ENCODE measurements around the gene CYB561D1. TPM values are rescaled to one million over a fixed set of nuclear protein-coding genes. Genes with fewer than 3 reads are reported as not detected.

CYB561D1 gene
- total and polyA plus RNA-seq, 9 of the 15 experiments (the other 6 are each of a cell fraction or from before 2014, with no cell fraction given): 0.71 to 7.2 (median 3.5) TPM

DNA sequence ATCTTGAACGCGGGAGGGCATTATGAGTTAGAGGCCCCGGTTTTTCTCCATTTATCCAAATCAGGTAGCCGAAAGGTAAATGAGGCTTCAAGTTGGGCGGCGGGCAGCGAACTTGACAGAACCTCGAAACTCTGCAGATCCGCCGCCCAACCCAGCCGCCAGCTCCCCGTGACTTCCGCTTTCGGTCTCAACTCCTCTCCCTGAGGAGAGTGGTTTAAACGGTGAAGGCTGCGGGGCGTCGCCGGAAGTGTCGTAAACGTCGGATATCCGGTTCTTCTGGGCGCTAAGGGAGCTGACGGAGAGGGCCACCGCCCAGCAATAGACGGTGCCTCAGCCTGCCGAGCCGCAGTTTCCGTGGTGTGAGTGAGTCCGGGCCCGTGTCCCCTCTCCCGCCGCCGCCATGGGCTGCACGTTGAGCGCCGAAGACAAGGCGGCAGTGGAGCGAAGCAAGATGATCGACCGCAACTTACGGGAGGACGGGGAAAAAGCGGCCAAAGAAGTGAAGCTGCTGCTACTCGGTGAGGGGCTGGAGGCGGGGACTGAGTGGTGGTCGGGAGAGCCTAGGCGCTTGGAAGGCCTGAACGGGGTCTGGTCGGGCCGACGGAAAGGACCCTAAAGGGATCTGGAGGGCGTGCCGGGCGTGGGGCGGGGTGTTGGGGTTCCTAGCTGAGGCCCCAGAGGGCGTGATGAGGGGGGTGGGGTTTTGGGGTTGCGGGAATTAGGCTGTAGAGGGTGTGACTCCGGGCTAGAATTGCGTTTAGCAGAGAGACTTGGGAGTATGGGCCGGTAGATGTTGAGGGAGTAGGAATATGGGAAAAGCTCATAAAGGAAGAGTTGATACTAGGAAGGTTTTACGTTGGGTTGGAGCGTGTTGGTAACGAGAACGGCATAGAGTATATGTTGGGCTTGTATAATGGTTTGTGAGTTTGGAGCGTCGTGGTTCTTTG, 54.7 kb downstream of the CYB561D1 start, which contains the start of gene GNAI3 (continued):
- TF ChIP-seq, protein P1, sequence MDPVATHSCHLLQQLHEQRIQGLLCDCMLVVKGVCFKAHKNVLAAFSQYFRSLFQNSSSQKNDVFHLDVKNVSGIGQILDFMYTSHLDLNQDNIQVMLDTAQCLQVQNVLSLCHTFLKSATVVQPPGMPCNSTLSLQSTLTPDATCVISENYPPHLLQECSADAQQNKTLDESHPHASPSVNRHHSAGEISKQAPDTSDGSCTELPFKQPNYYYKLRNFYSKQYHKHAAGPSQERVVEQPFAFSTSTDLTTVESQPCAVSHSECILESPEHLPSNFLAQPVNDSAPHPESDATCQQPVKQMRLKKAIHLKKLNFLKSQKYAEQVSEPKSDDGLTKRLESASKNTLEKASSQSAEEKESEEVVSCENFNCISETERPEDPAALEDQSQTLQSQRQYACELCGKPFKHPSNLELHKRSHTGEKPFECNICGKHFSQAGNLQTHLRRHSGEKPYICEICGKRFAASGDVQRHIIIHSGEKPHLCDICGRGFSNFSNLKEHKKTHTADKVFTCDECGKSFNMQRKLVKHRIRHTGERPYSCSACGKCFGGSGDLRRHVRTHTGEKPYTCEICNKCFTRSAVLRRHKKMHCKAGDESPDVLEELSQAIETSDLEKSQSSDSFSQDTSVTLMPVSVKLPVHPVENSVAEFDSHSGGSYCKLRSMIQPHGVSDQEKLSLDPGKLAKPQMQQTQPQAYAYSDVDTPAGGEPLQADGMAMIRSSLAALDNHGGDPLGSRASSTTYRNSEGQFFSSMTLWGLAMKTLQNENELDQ (CRISPR knock-in tag; IDR thresholded peaks at IDR 0.05; ENCODE audit: borderline replicate concordance): no peak
- TF ChIP-seq TFAM (CRISPR knock-in tag; conservative IDR thresholded peaks at IDR 0.05) (no peak), ZNF75A (CRISPR knock-in tag; IDR thresholded peaks at IDR 0.05) (no peak), JUND (IDR thresholded peaks at IDR 0.05; ENCODE audit: borderline replicate concordance, low read depth, low read length) (peak; percentile 63; the same call in 1 of the 2 replicates), JUND (tag; IDR thresholded peaks at IDR 0.05; ENCODE audit: borderline replicate concordance, low read depth, low read length) (peak; percentile 20; the same call in 1 of the 3 replicates), ZSCAN32 (CRISPR knock-in tag; IDR thresholded peaks at IDR 0.05) (no peak), MXD1 (CRISPR knock-in tag; IDR thresholded peaks at IDR 0.05; ENCODE audit: borderline replicate concordance, poor library complexity, severe bottlenecking) (no peak), CTCF (IDR thresholded peaks at IDR 0.05 in 2 of 3, conservative IDR thresholded peaks at IDR 0.05 in 1 of 3; ENCODE audit: insufficient read depth in 2 of 3, low read depth in 1 of 3, low read length in 3 of 3) (no peak; a peak in 1 of 6 replicates), HDAC6 (IDR thresholded peaks at IDR 0.05; ENCODE audit: low read depth, low read length) (no peak), SMARCC2 (IDR thresholded peaks at IDR 0.05; ENCODE audit: low read depth) (no peak), RUNX1 (IDR thresholded peaks at IDR 0.05; ENCODE audit: low read depth) (peak; percentile 19; the same call in 1 of the 2 replicates), PCBP1 (IDR thresholded peaks at IDR 0.05; ENCODE audit: low read depth, low read length, poor library complexity, severe bottlenecking) (no peak), CBX1 (IDR thresholded peaks at IDR 0.05; ENCODE audit: low read depth) (peak; percentile 85), ETS2 (tag; IDR thresholded peaks at IDR 0.05; ENCODE audit: borderline replicate concordance, poor library complexity, severe bottlenecking) (no peak)
- TF ChIP-seq, protein P2, sequence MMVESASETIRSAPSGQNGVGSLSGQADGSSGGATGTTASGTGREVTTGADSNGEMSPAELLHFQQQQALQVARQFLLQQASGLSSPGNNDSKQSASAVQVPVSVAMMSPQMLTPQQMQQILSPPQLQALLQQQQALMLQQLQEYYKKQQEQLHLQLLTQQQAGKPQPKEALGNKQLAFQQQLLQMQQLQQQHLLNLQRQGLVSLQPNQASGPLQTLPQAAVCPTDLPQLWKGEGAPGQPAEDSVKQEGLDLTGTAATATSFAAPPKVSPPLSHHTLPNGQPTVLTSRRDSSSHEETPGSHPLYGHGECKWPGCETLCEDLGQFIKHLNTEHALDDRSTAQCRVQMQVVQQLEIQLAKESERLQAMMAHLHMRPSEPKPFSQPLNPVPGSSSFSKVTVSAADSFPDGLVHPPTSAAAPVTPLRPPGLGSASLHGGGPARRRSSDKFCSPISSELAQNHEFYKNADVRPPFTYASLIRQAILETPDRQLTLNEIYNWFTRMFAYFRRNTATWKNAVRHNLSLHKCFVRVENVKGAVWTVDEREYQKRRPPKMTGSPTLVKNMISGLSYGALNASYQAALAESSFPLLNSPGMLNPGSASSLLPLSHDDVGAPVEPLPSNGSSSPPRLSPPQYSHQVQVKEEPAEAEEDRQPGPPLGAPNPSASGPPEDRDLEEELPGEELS (CRISPR knock-in tag; IDR thresholded peaks at IDR 0.05; ENCODE audit: borderline replicate concordance): no peak; the same call in 1 of the 2 replicates

All from K562 (cell line).